KOPT-K1 (cell line): ENCODE data around the gene STPG4.

Source experiments
- H3K27ac ChIP-seq: fragments of 200-600 bp; sonication (generic); 2 replicates; pipeline ENCODE4 v1.5.1; 2016; ENCODE audit warnings: antibody characterized with exemption, mild to moderate bottlenecking, low read depth, low read length; ENCODE audit not compliant: poor library complexity, severe bottlenecking
- H3K36me3 ChIP-seq: fragments of 200-600 bp; sonication (generic); 2 replicates; pipeline ENCODE4 v1.5.1; 2017; ENCODE audit warnings: antibody characterized with exemption, mild to moderate bottlenecking, low read length, moderate library complexity; ENCODE audit not compliant: insufficient read depth
- H3K9me3 ChIP-seq: fragments of 200-600 bp; sonication (generic); 2 replicates; pipeline ENCODE4 v1.5.1; 2017; ENCODE audit warnings: antibody characterized with exemption, low read length, mild to moderate bottlenecking; ENCODE audit not compliant: insufficient read depth, poor library complexity, severe bottlenecking

STPG4 gene

DNA sequence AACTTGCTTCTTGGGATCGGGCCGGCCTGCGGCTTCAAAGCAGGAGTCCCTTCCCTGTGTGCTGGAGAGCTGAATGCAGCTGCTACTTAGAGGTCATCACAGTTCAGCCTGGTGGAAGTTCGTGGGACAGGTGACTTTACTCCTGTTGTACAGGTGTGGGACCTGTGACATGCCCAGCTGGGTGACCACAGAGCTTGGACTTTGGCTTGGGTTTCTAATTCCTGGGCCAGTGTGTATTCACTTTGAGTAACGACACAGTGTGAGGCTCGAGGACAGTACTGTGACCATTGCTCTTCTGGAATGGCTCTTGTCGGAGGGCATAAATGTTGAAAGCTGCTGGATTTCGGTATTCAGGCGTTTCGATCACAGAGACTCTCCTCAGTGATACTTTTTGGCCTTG lies 114.5 kb downstream of the STPG4 start:
- Histone ChIP-seq H3K27ac (peak overlapping the region; percentile 54), H3K9me3 (no peaks in the 10 kb centered on the region), H3K36me3 (peaks cover 98% of the 10 kb centered on the region)

DNA sequence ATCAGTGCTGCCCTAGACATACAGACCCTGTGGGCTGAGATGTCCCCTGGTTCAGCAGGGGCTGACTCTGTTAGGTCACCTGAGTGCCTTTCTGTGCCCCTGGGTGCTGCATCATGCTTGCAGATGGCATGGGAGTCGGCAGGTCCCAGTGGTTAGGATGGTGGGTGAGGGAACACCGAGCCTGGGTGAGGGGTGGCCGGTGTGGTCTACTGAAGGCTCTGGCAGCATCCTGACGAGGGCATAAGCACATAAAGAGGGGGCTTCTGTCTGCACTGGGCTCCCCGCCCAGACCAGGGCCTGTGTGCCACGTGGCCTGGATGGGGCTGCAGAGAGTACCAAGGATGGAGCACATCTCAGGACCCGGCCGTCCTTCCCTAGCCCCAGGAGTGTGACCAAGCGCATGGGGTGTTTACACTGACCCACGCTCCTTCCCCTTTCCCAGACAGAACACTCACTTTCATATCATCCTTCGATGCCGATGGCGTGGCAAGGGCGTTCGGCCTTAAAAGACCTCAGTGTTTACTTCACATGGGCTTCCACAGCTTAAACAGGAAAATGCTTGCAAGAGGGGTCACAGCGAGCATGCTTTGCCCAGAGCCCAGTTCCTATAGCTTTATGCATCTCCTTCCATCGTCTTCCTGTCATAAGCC lies 115.1 kb downstream of the STPG4 start:
- Histone ChIP-seq H3K27ac (peak overlapping the region; percentile 54), H3K36me3 (peaks cover 98% of the 10 kb centered on the region), H3K9me3 (no peaks in the 10 kb centered on the region)

DNA sequence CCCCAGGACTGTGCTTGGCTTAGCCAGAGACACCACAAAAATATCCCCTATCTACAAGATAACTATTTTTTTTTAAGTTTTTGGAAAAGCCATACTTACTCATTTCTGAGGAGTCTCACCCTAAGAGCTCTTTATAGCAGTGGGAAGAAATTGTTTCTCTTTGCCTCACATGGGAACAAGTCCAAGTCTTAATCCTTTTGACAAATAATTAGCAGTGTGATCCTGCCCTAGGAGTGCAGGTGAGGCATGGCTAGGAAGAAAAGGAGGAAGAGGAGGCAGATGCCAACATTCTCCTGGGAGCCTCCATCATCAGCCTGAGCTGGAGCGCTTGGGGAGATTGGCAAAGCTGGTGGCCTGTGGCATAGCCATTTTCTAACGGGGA lies 115.6 kb downstream of the STPG4 start:
- H3K27ac ChIP-seq: peak overlapping the region; percentile 54
- peaks cover 98% of the 10 kb centered on the region for H3K36me3 ChIP-seq
- no peaks in the 10 kb centered on the region for H3K9me3 ChIP-seq

DNA sequence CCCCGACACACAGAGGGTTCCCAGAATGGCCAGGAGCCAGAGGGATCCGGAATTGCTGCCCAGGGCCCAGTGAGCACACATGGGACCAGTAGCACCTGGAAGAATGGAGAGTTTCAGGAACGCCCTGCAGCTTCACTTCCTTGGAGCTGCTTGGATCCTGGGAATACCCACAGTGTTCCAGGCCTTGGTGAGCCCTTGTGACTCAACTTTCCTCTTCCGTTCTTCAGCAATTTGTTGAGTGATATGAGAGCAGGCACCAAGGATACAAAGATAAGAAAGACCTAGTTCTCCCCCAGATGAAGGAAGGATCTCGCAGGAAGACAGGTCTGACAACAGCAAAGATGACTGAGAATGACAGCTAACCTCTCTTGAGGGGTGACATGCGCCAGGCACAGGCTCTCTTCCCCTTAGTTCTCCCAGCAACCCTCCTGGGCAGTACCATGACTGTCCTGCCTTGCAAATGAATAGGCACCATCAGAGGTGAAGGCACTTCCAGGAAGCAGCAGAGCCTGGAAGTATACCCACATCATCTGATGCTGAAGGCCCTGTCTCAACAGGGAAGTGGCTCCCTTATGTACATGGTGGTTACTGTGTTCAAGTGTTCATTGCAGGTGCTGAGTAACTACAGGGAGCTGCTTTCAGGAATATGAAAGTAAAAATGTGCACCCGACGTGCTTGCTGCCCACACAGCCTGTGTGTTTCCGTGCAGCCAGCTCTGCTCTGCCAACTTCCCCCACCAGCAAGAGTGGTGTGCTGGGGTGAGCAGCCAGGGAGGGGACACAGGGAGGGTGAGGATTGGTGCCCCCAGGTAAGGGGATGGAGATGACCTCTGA lies 116.2 kb downstream of the STPG4 start:
- H3K9me3 ChIP-seq: no peaks in the 10 kb centered on the region
- H3K27ac ChIP-seq: peak overlapping the region; percentile 54
- H3K36me3 ChIP-seq: peaks cover 98% of the 10 kb centered on the region

DNA sequence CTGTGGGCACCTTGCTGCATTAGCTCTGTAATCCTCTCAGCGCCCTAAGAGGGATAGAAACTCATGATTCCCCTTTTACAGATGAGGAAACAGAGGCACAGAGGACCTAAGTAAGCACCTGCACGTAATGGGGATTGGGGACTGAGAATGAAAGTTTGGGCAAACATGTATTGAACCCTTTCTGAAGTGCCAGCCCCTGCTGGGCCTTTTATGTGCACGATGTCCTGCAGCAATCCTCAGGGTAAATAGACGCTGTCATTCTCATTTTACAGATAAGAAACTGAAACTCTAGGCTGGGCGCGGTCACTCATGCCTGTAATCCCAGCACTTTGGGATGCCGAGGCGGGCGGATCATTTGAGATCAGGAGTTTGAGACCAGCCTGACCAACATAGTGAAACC lies 117.4 kb downstream of the STPG4 start:
- H3K27ac ChIP-seq: peak overlapping the region; percentile 83
- no peaks in the 10 kb centered on the region for H3K9me3 ChIP-seq
- peaks cover 97% of the 10 kb centered on the region for H3K36me3 ChIP-seq
